ENCODE measurements around the gene HYI.

- TF ChIP-seq POLR2AphosphoS5 (IDR thresholded peaks at IDR 0.05; ENCODE audit: low read depth, low read length): no peak
- no peak for TF ChIP-seq POU2F2 (IDR thresholded peaks at IDR 0.05; ENCODE audit: low read depth, low read length)
- no peak for TF ChIP-seq POLR2A (IDR thresholded peaks at IDR 0.05; ENCODE audit: low read depth, low read length)
- TF ChIP-seq TAF1 (IDR thresholded peaks at IDR 0.05; ENCODE audit: low read depth, low read length): no peak
- TF ChIP-seq SPI1 (IDR thresholded peaks at IDR 0.05; ENCODE audit: low read depth, low read length): no peak
Observed at GRCh38 chr1:43414634-43415223, 39.0 kb downstream of the HYI start.

Measured in GM12891 (cell line).